ENCODE data around the gene INA. TPM values are rescaled to one million over a fixed set of nuclear protein-coding genes. Genes with fewer than 3 reads are reported as not detected.

Gene INA
- polyA plus RNA-seq, 4 donors: 0.54 to 4.1 (median 1.2) TPM; not detected in 1

Other genes with a start within 250 kb of the INA start
- 10 to 100 TPM; 15.7 to 61.3 (median 20.4) TPM for gene NT5C2, start 83.9 kb upstream of the INA start, polyA plus RNA-seq
- under 1 TPM in 2 of 4 donors, not detected in 2; 0.01 to 0.09 TPM for gene RPEL1, start 31.3 kb upstream of the INA start, polyA plus RNA-seq
- gene PCGF6, start 74.0 kb downstream of the INA start, polyA plus RNA-seq: 1 to 10 TPM; 5.9 to 7.1 (median 6.5) TPM
- gene TAF5, start 90.8 kb downstream of the INA start, polyA plus RNA-seq: 1 to 10 TPM; 2.7 to 5.8 (median 3.3) TPM
- gene ATP5MK, start 119.3 kb downstream of the INA start, polyA plus RNA-seq: 1,000 to 10,000 TPM in 2 of 4 donors, 100 to 1,000 TPM in 2; 255 to 1,935 (median 1,031) TPM
- gene PDCD11, start 119.5 kb downstream of the INA start, polyA plus RNA-seq: 10 to 100 TPM in 2 of 4 donors, 1 to 10 TPM in 2; 5.9 to 21.0 (median 13.3) TPM
- 10 to 100 TPM in 1 of 4 donors, 1 to 10 TPM in 3; 1.1 to 29.1 (median 5.1) TPM for gene CALHM2, start 175.2 kb downstream of the INA start, polyA plus RNA-seq
- gene CALHM1, start 181.8 kb downstream of the INA start, polyA plus RNA-seq: under 1 TPM in 2 of 4 donors, not detected in 2; 0.03 to 0.06 TPM
- gene CALHM3, start 202.1 kb downstream of the INA start, polyA plus RNA-seq: under 1 TPM in 1 of 4 donors, not detected in 3; 0.13 TPM
- gene NEURL1, start 216.6 kb downstream of the INA start, polyA plus RNA-seq: 10 to 100 TPM; 14.6 to 48.6 (median 20.8) TPM

Measured in small intestine (tissue), 4 donors.